ENCODE results near the gene RAD51B.

The RAD51B gene

GRCh38 chr14:67875175-67876006 lies 55.8 kb downstream of the RAD51B start:
- no peak overlapping the region for H3K4me3 ChIP-seq (replicated peaks; ENCODE audit: low read depth, low read length)
- no peak for TF ChIP-seq CTCF (IDR thresholded peaks at IDR 0.05; ENCODE audit: low read length, missing control alignments)
- no peak for DNase-seq (ENCODE audit: low read depth)

GRCh38 chr14:67879026-67879425 lies 59.4 kb downstream of the RAD51B start:
- DNase-seq (ENCODE audit: low read depth) = no peak
- no peak for TF ChIP-seq CTCF (IDR thresholded peaks at IDR 0.05; ENCODE audit: low read length, missing control alignments)
- H3K4me3 ChIP-seq (replicated peaks; ENCODE audit: low read depth, low read length) = no peak overlapping the region

GRCh38 chr14:67881225-67881624 lies 61.6 kb downstream of the RAD51B start:
- DNase-seq (ENCODE audit: low read depth) = no peak
- no peak overlapping the region for H3K4me3 ChIP-seq (replicated peaks; ENCODE audit: low read depth, low read length)
- TF ChIP-seq CTCF (IDR thresholded peaks at IDR 0.05; ENCODE audit: low read length, missing control alignments) = no peak

GRCh38 chr14:67882986-67883555 lies 63.5 kb downstream of the RAD51B start:
- TF ChIP-seq CTCF (IDR thresholded peaks at IDR 0.05; ENCODE audit: low read length, missing control alignments) = no peak

GRCh38 chr14:67883717-67884116 lies 64.1 kb downstream of the RAD51B start:
- H3K4me3 ChIP-seq (replicated peaks; ENCODE audit: low read depth, low read length) = no peak overlapping the region
- peak; percentile 61 for DNase-seq (ENCODE audit: low read depth)
- peak; percentile 24 for TF ChIP-seq CTCF (IDR thresholded peaks at IDR 0.05; ENCODE audit: low read length, missing control alignments)

More at GRCh38 chr14:67882986-67883555, 63.5 kb downstream of the RAD51B start:
- DNase-seq (ENCODE audit: low read depth) = no peak
- no peak overlapping the region for H3K4me3 ChIP-seq (replicated peaks; ENCODE audit: low read depth, low read length)

GRCh38 chr14:67886191-67886590 lies 66.6 kb downstream of the RAD51B start:
- DNase-seq (ENCODE audit: low read depth) = no peak
- H3K4me3 ChIP-seq (replicated peaks; ENCODE audit: low read depth, low read length) = no peak overlapping the region
- no peak for TF ChIP-seq CTCF (IDR thresholded peaks at IDR 0.05; ENCODE audit: low read length, missing control alignments)
